Muscle of leg (tissue), 11 donors: ENCODE results near the gene LRRC49. TPM values are rescaled to one million over a fixed set of nuclear protein-coding genes. Genes with fewer than 3 reads are reported as not detected.

Source experiments
- DNase-seq: peaks from one replicate; pipeline ENCODE4 v3.0.0; 2013
- H3K27ac ChIP-seq: one replicate; pipeline ENCODE4 v1.5.1; 2013; ENCODE audit warnings: mild to moderate bottlenecking, low read length, control low read depth
- H3K27me3 ChIP-seq: one replicate; pipeline ENCODE4 v1.6.1; 2013; ENCODE audit warnings: low read length; ENCODE audit not compliant: control insufficient read depth, insufficient read depth
- H3K36me3 ChIP-seq: one replicate; pipeline ENCODE4 v1.6.1; 2013; ENCODE audit warnings: low read length; ENCODE audit not compliant: control insufficient read depth, insufficient read depth
- H3K4me1 ChIP-seq: one replicate; pipeline ENCODE4 v1.6.1; 2013; ENCODE audit warnings: low read length; ENCODE audit not compliant: control insufficient read depth, insufficient read depth
- H3K4me3 ChIP-seq: one replicate; pipeline ENCODE4 v1.5.1; 2013; ENCODE audit warnings: low read length, control low read depth
- H3K9me3 ChIP-seq: replicated peaks from 2 replicates; pipeline ENCODE4 v1.6.1; 2013; ENCODE audit warnings: low read depth, low read length; ENCODE audit not compliant: control insufficient read depth
- WGBS: methylation state at CpG from one replicate; pipeline ENCODE4 v1.1.5; 2013; ENCODE audit warnings: missing lambda C conversion rate; ENCODE audit not compliant: insufficient coverage; 5-methylcytosine and 5-hydroxymethylcytosine counted together
- polyA plus RNA-seq, 8 donors: library from polyadenylated mRNA; unstranded; fragments of 120-200 nt; gene quantifications; one replicate each; pipeline versions ENCODE4 v1.2.1 to v1.2.3, GENCODE V29; 2013; ENCODE audit warnings: inconsistent platforms in 1 of 8, low replicate concordance in 1 of 8; ENCODE audit not compliant: insufficient read length in 8 of 8, insufficient read depth in 1 of 8
- total RNA-seq: library from RNA; stranded (reverse); fragments of 120-200 nt; gene quantifications from one replicate; pipeline ENCODE4 v1.2.4, GENCODE V29; 2013

LRRC49 gene
- total and polyA plus RNA-seq, 9 donors = 4.5 to 13.8 (median 5.9) TPM

- no peak overlapping the region for H3K4me3 ChIP-seq
- no CpG with 5 or more reads among the region's 2 CpGs for WGBS
- no peaks in the 10 kb centered on the region for H3K4me1 ChIP-seq
- no peak for DNase-seq
- no peaks in the 10 kb centered on the region for H3K36me3 ChIP-seq
- no peaks in the 10 kb centered on the region for H3K27me3 ChIP-seq
- no peaks in the 10 kb centered on the region for H3K9me3 ChIP-seq
- H3K27ac ChIP-seq = no peak overlapping the region
Measured at GRCh38 chr15:70882361-70882760, 10.3 kb upstream of the LRRC49 start.

- Histone ChIP-seq H3K27me3 (no peaks in the 10 kb centered on the region), H3K27ac (peak overlapping the region; percentile 94), H3K4me3 (peak overlapping the region; percentile 88), H3K9me3 (no peaks in the 10 kb centered on the region), H3K36me3 (no peaks in the 10 kb centered on the region), H3K4me1 (peaks cover 7% of the 10 kb centered on the region)
- DNase-seq = peak; percentile 84
- 0% methylated on average over 4 of the region's 10 CpGs for WGBS
Measured at GRCh38 chr15:70892912-70893560, 410 bp downstream of the LRRC49 start.

- Histone ChIP-seq H3K36me3 (peaks cover 3% of the 10 kb centered on the region), H3K4me1 (no peaks in the 10 kb centered on the region), H3K4me3 (no peak overlapping the region), H3K27ac (no peak overlapping the region), H3K9me3 (no peaks in the 10 kb centered on the region), H3K27me3 (no peaks in the 10 kb centered on the region)
- WGBS = 100% methylated on average over 1 of the region's 1 CpG
- DNase-seq = no peak
Measured at GRCh38 chr15:70902107-70902506, 9.5 kb downstream of the LRRC49 start.

- H3K27ac ChIP-seq = no peak overlapping the region
- peaks cover 14% of the 10 kb centered on the region for H3K36me3 ChIP-seq
- H3K4me3 ChIP-seq = no peak overlapping the region
- H3K27me3 ChIP-seq = no peaks in the 10 kb centered on the region
- no peak for DNase-seq
- peaks cover 9% of the 10 kb centered on the region for H3K9me3 ChIP-seq
- no peaks in the 10 kb centered on the region for H3K4me1 ChIP-seq
Measured at GRCh38 chr15:70906842-70907241, 14.2 kb downstream of the LRRC49 start.

- Histone ChIP-seq H3K4me1 (no peaks in the 10 kb centered on the region), H3K27ac (no peak overlapping the region), H3K36me3 (peaks cover 14% of the 10 kb centered on the region), H3K4me3 (no peak overlapping the region), H3K27me3 (no peaks in the 10 kb centered on the region), H3K9me3 (peaks cover 9% of the 10 kb centered on the region)
- WGBS = 96% methylated on average over 4 of the region's 5 CpGs
- DNase-seq = no peak
Measured at GRCh38 chr15:70907784-70908471, 15.3 kb downstream of the LRRC49 start.

GRCh38 chr15:70910958-70911357 lies 18.3 kb downstream of the LRRC49 start:
- H3K4me1 ChIP-seq = no peaks in the 10 kb centered on the region
- no peak for DNase-seq
- peaks cover 9% of the 10 kb centered on the region for H3K9me3 ChIP-seq
- H3K4me3 ChIP-seq = no peak overlapping the region
- no peaks in the 10 kb centered on the region for H3K27me3 ChIP-seq
- 100% methylated on average over 1 of the region's 1 CpG for WGBS
- H3K27ac ChIP-seq = no peak overlapping the region
- H3K36me3 ChIP-seq = peaks cover 14% of the 10 kb centered on the region

GRCh38 chr15:70912187-70912586 lies 19.6 kb downstream of the LRRC49 start:
- no peak for DNase-seq
- no peaks in the 10 kb centered on the region for H3K27me3 ChIP-seq
- H3K4me3 ChIP-seq = no peak overlapping the region
- H3K36me3 ChIP-seq = peaks cover 11% of the 10 kb centered on the region
- no CpG with 5 or more reads among the region's 1 CpG for WGBS
- peaks cover 9% of the 10 kb centered on the region for H3K9me3 ChIP-seq
- H3K4me1 ChIP-seq = no peaks in the 10 kb centered on the region
- no peak overlapping the region for H3K27ac ChIP-seq

- H3K4me3 ChIP-seq = no peak overlapping the region
- 92% methylated on average over 10 of the region's 10 CpGs for WGBS
- H3K27ac ChIP-seq = no peak overlapping the region
- H3K4me1 ChIP-seq = no peaks in the 10 kb centered on the region
- DNase-seq = no peak
- H3K36me3 ChIP-seq = no peaks in the 10 kb centered on the region
- H3K27me3 ChIP-seq = no peaks in the 10 kb centered on the region
- no peaks in the 10 kb centered on the region for H3K9me3 ChIP-seq
Measured at GRCh38 chr15:70916531-70916930, 23.9 kb downstream of the LRRC49 start.

- Histone ChIP-seq H3K27me3 (no peaks in the 10 kb centered on the region), H3K27ac (no peak overlapping the region), H3K36me3 (no peaks in the 10 kb centered on the region), H3K9me3 (no peaks in the 10 kb centered on the region), H3K4me1 (no peaks in the 10 kb centered on the region), H3K4me3 (no peak overlapping the region)
- WGBS = 95% methylated on average over 5 of the region's 6 CpGs
- DNase-seq = no peak
Measured at GRCh38 chr15:70917955-70918354, 25.3 kb downstream of the LRRC49 start.

- H3K9me3 ChIP-seq = no peaks in the 10 kb centered on the region
- no peaks in the 10 kb centered on the region for H3K27me3 ChIP-seq
- WGBS = 83% methylated on average over 1 of the region's 1 CpG
- H3K4me1 ChIP-seq = no peaks in the 10 kb centered on the region
- no peak for DNase-seq
- H3K27ac ChIP-seq = no peak overlapping the region
- no peak overlapping the region for H3K4me3 ChIP-seq
- no peaks in the 10 kb centered on the region for H3K36me3 ChIP-seq
Measured at GRCh38 chr15:70920981-70921696, 28.5 kb downstream of the LRRC49 start.
